HG03139 (cell line): ENCODE measurements around the gene DIAPH3.

Source experiments
- ATAC-seq: cut with Tn5 transposase; IDR thresholded peaks from one replicate; pipeline ENCODE4 v1.9.1; 2021; ENCODE audit not compliant: unreplicated experiment

DIAPH3 gene

DNA sequence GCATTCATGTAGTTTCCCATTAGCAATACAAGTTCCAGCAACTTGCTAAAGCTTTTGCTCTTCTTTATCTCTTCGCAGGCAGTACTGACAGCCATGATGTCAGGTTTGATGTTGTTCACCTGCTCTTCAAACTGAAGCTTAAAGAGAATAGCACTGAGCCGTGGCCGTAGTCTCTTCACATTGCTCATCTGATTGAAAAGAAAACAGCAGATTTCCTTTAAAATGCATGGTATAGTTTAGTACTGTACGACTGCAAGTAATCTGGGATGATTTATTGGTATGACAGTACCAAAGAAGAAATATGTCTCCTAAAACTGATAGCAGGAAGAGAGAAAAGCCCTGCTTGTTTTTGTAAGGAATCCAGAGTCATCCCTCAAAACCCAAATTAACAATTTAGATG lies 284.4 kb downstream of the DIAPH3 start:
- no peak for ATAC-seq

- ATAC-seq, result no peak
Measured at GRCh38 chr13:59877933-59878332, 285.8 kb downstream of the DIAPH3 start.

GRCh38 chr13:59874973-59875372 lies 288.8 kb downstream of the DIAPH3 start:
- ATAC-seq, result no peak

GRCh38 chr13:59873856-59874255 lies 289.9 kb downstream of the DIAPH3 start:
- no peak for ATAC-seq

DNA sequence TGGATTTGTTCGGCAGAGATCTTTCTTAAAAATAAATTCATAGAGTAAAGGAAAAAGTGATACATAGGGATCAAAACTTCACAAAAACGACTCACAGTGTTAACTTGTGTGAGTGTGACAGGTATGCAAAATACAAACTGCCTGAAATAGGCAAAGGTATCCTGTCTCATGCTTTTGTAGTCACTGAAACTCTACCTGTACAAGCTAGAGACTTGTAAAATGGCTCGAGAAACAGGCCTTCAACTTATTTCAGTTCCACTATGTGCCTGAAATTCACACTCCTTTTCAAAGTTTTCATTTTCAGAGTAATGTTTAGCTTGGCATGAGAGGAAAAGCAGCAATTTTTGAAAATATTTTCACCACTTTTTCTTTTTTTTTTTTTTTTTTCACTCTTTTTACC lies 290.4 kb downstream of the DIAPH3 start:
- no peak for ATAC-seq

GRCh38 chr13:59867867-59868266 lies 295.9 kb downstream of the DIAPH3 start:
- no peak for ATAC-seq

DNA sequence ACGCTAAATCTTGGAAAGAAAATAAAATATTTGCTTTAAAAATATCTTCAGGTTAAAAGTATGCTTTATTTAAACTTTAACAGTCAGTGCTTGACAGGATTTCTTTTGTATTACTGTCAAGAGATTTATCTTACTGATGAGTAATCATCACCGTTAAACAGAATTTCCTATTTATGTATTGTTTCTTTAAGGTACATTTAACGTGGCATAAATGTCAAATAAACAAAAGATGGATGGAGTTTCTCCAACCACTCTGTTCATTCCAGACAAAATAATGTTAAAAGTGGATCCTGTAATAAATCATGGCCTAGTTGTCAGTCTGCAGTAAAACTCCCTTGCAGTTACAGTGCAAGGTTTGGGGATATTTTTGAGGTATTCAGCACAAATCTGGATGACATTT lies 298.3 kb downstream of the DIAPH3 start:
- ATAC-seq, result no peak

DNA sequence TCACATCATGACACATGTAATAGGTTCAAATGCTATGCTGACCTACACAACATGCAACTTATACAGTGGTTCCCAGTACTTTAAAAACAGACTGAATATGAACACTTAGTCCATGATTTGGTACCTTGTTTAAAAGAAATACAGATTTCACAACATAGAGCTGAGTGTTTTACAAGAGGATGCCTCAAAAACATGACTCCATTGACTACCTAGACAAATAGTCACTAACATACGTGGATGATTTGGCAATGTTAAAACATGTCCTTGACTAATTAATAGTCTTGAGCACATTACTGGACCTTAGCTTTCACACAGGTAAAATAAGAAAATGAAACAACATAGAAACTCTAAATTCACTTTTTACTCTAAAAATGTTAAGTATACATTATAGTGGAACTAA lies 300.1 kb downstream of the DIAPH3 start:
- ATAC-seq, result no peak

DNA sequence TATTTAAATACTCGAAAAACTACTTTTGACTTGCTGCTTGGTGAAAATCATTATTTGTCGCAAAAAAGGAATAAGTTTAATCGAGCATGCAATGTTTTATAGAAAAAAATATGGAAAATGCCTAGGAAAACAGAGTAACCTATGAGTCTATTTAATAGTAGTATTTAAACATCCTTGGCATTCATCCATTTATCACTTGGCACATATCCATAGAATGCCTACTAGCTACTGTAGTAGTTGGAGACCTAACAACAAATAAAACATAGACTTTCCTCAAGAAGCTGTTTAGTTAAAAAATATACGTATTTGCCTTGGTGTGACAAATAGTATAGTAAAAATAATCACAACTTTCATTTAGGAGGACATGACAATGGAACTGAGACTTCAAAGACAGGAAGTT lies 302.1 kb downstream of the DIAPH3 start:
- no peak for ATAC-seq

GRCh38 chr13:59856281-59856810 lies 307.4 kb downstream of the DIAPH3 start:
- ATAC-seq, result no peak

- no peak for ATAC-seq
Measured at GRCh38 chr13:59846845-59847620, 316.7 kb downstream of the DIAPH3 start.

GRCh38 chr13:59843040-59843439 lies 320.7 kb downstream of the DIAPH3 start:
- ATAC-seq, result no peak

GRCh38 chr13:59842507-59842906 lies 321.2 kb downstream of the DIAPH3 start:
- no peak for ATAC-seq

DNA sequence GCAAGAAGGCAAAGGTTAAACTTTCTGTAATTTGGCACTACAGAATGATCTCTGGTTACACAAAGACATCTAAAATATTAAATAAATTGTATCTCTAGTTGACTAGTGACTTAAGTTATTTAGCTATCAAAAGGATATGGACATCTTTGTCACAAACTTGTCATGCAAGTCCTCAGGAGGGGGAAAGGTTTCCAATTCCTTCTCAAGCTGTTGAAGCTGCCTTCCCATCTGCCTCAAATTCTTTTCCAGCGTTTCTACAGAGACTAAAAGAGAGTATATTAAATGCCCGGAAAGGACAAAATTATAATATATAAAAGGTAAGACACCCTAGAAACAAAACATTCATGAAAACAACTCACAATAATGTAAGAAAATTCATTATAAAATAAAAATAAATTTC lies 324.5 kb downstream of the DIAPH3 start:
- no peak for ATAC-seq

DNA sequence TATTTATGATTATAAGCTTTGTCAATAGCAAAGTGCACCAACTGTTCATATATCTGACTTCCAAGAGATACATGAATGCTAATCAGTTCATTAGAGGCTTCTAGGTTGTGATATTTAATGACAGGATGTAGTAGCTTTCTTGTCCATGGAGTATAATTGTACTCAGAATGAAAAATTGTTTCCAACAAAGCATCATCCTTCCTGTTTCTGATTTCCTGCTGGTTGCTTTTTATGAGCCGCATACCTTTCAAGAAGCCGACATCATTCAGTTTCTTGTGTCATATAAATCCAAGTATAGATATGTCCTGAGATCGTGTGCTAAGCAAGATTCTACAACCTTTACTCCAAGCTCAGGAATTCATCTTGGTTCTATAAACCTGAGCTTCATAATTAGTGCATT lies 326.6 kb downstream of the DIAPH3 start:
- ATAC-seq, result no peak

- ATAC-seq, result no peak
Measured at GRCh38 chr13:59835569-59835968, 328.2 kb downstream of the DIAPH3 start.

DNA sequence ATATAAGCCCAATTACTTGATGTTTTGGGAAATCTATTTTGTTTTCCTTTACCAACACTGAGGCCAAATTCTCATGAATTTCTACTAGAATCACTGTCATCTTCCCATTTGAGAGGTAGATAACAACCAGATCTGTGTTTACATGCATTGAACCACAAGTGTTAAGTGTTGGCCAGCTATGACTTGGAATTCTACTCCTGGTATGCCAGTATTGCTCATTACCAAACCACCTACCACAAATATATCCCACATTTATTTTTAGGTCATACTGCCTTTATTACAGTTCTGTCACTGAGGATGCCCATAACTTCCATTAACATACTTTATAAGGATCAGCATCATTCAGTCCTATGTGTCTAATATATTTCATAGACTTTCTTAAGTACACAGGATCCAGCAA lies 328.9 kb downstream of the DIAPH3 start:
- ATAC-seq, result no peak

DNA sequence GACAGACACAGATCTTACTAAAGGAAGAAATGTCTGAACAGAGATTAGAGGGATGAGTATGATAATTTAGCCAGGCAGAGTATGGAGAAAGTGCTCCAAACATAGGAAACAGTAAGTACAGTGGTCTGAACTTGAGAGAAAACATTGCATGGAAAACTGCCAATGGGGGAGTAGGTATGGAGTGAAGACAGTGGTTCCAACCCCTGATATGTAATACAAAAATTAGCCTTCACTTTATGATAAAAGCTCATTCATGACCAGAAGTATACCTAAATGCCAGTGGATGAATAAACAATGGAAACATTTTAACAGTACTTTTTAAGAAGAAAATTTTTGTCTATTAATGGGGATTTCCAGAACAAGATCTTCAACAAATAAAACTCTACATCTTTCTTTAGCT lies 334.0 kb downstream of the DIAPH3 start:
- no peak for ATAC-seq

GRCh38 chr13:59823486-59823885 lies 340.2 kb downstream of the DIAPH3 start:
- no peak for ATAC-seq

GRCh38 chr13:59809564-59809963 lies 354.2 kb downstream of the DIAPH3 start:
- no peak for ATAC-seq

- no peak for ATAC-seq
Measured at GRCh38 chr13:59806801-59807200, 356.9 kb downstream of the DIAPH3 start.

DNA sequence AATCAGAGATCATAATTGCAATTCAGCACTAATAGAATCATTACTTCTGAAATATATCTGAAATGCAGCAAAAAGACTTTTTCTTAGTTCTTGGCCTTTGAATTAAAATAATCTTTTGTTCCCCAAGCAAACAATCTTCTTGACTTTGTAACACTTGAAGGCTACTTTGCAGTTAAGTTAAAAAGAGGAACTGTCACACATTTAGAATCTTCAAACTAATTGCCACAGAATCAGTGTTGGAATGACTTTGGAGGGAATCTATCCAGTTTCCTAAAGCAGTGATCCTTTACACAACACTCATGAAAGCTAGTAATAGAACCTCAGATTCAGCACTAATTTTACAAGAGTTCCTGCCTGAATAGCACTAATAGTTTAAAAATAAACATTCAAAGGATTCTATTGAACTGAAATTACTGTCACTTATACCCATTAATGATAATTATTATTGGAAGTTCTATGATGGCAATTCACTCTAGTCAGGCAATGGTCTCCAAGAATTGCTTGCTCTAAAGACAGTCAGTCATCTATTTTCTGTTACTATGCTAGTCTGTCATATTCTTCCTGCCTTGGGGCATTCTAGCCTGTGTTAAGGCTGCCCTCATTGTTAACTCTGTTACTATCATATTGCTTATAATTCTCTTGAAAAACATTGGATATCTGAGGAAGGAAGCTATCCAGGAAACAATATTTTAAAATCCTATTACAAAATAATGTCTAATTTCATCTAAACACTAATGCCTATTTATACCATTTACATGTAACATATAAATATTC lies 362.4 kb downstream of the DIAPH3 start:
- no peak for ATAC-seq
